Neuronal stem cell (in vitro differentiated cells): ENCODE data around the gene BPIFB1.

Experiments
- DNase-seq: peaks from one replicate; pipeline ENCODE4 v3.0.0-alpha.2; 2013; ENCODE audit warnings: low spot score
- H2AFZ ChIP-seq: one replicate; pipeline ENCODE4 v1.6.1; 2013; ENCODE audit warnings: mild to moderate bottlenecking, low read length, inconsistent platforms
- H2AK5ac ChIP-seq: 2 replicates; pipeline ENCODE4 v1.6.1; 2013; ENCODE audit warnings: low read depth, mild to moderate bottlenecking, inconsistent platforms, low read length, moderate library complexity, mixed read lengths
- H2BK120ac ChIP-seq: 2 replicates; pipeline ENCODE4 v1.6.1; 2013; ENCODE audit warnings: low read depth, mild to moderate bottlenecking, inconsistent platforms, low read length, moderate library complexity, mixed read lengths
- H2BK12ac ChIP-seq: one replicate; pipeline ENCODE4 v1.6.1; 2013; ENCODE audit warnings: low read length, inconsistent platforms
- H2BK15ac ChIP-seq: 2 replicates; pipeline ENCODE4 v1.6.1; 2013; ENCODE audit warnings: mild to moderate bottlenecking, low read length, inconsistent platforms, mixed read lengths
- H2BK5ac ChIP-seq: one replicate; pipeline ENCODE4 v1.6.1; 2013; ENCODE audit warnings: inconsistent platforms, mild to moderate bottlenecking, low read length, moderate library complexity
- H3K14ac ChIP-seq: one replicate; pipeline ENCODE4 v1.6.1; 2013; ENCODE audit warnings: low read length, inconsistent platforms
- H3K18ac ChIP-seq: 2 replicates; pipeline ENCODE4 v1.6.1; 2013; ENCODE audit warnings: low read length, inconsistent platforms
- H3K23ac ChIP-seq: 2 replicates; pipeline ENCODE4 v1.6.1; 2013; ENCODE audit warnings: low read depth, mild to moderate bottlenecking, mixed read lengths, low read length, inconsistent platforms; ENCODE audit not compliant: poor library complexity
- H3K27ac ChIP-seq: replicated peaks from 3 replicates; pipeline ENCODE4 v1.5.1; 2013; ENCODE audit warnings: low read length, inconsistent platforms
- H3K27me3 ChIP-seq, 3 experiments: 2 replicates each; pipeline ENCODE4 v1.6.1; 2013; ENCODE audit warnings: low read length in 3 of 3, mild to moderate bottlenecking in 2 of 3, inconsistent platforms in 1 of 3, low read depth in 1 of 3, mixed read lengths in 1 of 3, moderate library complexity in 1 of 3; ENCODE audit not compliant: control insufficient read depth in 3 of 3, insufficient read depth in 3 of 3
- H3K36me3 ChIP-seq, 2 donors: replicated peaks in 1 of 2; 2 replicates each; pipeline ENCODE4 v1.6.1; 2013; ENCODE audit warnings: low read length in 2 of 2; ENCODE audit not compliant: control insufficient read depth in 2 of 2, insufficient read depth in 2 of 2
- H3K4ac ChIP-seq: 2 replicates; pipeline ENCODE4 v1.6.1; 2013; ENCODE audit warnings: inconsistent platforms, mild to moderate bottlenecking, low read length, moderate library complexity
- H3K4me1 ChIP-seq, 2 donors: 1 replicate in 1 of 2; 2 replicates in 1 of 2; pipeline ENCODE4 v1.6.1; 2013; ENCODE audit warnings: low read length in 2 of 2, low read depth in 1 of 2; ENCODE audit not compliant: control insufficient read depth in 2 of 2, insufficient read depth in 1 of 2
- H3K4me2 ChIP-seq: one replicate; pipeline ENCODE4 v1.6.1; 2013; ENCODE audit warnings: mild to moderate bottlenecking, low read length, inconsistent platforms; ENCODE audit not compliant: insufficient read depth, poor library complexity, severe bottlenecking
- H3K4me3 ChIP-seq, 2 donors: 2 replicates each; pipeline ENCODE4 v1.5.1; 2013; ENCODE audit warnings: low read length in 2 of 2, mild to moderate bottlenecking in 2 of 2, inconsistent platforms in 1 of 2, moderate library complexity in 1 of 2
- H3K79me1 ChIP-seq: one replicate; pipeline ENCODE4 v1.6.1; 2013; ENCODE audit warnings: low read depth, mild to moderate bottlenecking, inconsistent platforms, low read length, moderate library complexity
- H3K9ac ChIP-seq: one replicate; pipeline ENCODE4 v1.6.1; 2013; ENCODE audit warnings: mild to moderate bottlenecking, low read depth, low read length, inconsistent platforms; ENCODE audit not compliant: poor library complexity
- H3K9me3 ChIP-seq, 2 donors: replicated peaks in 1 of 2; 2 replicates each; pipeline versions ENCODE3 to v1.6.1; 2013; ENCODE audit warnings: low read length in 2 of 2, mild to moderate bottlenecking in 2 of 2, inconsistent platforms in 1 of 2, low read depth in 1 of 2, mixed read lengths in 1 of 2, moderate library complexity in 1 of 2; ENCODE audit not compliant: control insufficient read depth in 2 of 2, insufficient read depth in 1 of 2
- H4K8ac ChIP-seq: one replicate; pipeline ENCODE4 v1.6.1; 2013; ENCODE audit warnings: low read depth, mild to moderate bottlenecking, inconsistent platforms, low read length, moderate library complexity
- H4K91ac ChIP-seq: one replicate; pipeline ENCODE4 v1.6.1; 2013; ENCODE audit warnings: low read length, low read depth, mild to moderate bottlenecking, inconsistent platforms; ENCODE audit not compliant: poor library complexity
- WGBS, 2 donors: extraction: QIAGEN DNeasy Blood & Tissue Kit; methylation state at CpG; one replicate each; pipeline ENCODE4 v1.1.7; 2013; ENCODE audit warnings: missing lambda C conversion rate in 2 of 2, mixed read lengths in 1 of 2; ENCODE audit not compliant: insufficient read length in 2 of 2, insufficient replicate concordance in 1 of 2; ENCODE audit errors: extremely low coverage in 2 of 2; 5-methylcytosine and 5-hydroxymethylcytosine counted together

BPIFB1 gene

GRCh38 chr20:33339515-33340058 is 56.6 kb downstream of the BPIFB1 start:
- no peak overlapping the region for H2BK120ac ChIP-seq
- no peak overlapping the region for H4K91ac ChIP-seq
- no peak overlapping the region for H2BK5ac ChIP-seq
- H3K14ac ChIP-seq: no peak overlapping the region
- no peak overlapping the region for H3K18ac ChIP-seq
- no peaks in the 10 kb centered on the region for H3K27me3 ChIP-seq
- H4K8ac ChIP-seq: no peak overlapping the region
- DNase-seq: no peak
- H2AK5ac ChIP-seq: no peak overlapping the region
- no peak overlapping the region for H2BK12ac ChIP-seq
- H3K4me3 ChIP-seq: no peak overlapping the region
- no peak overlapping the region for H3K4ac ChIP-seq
- H3K9me3 ChIP-seq: no peaks in the 10 kb centered on the region
- no peak overlapping the region for H3K23ac ChIP-seq
- no peaks in the 10 kb centered on the region for H3K79me1 ChIP-seq
- H3K27ac ChIP-seq: no peak overlapping the region
- no CpG with 5 or more reads among the region's 8 CpGs for WGBS, 2 donors
- peaks cover 7 to 10% of the 10 kb centered on the region in 2 donors for H3K4me1 ChIP-seq
- peak overlapping the region; percentile 53 for H2AFZ ChIP-seq
- H2BK15ac ChIP-seq: no peak overlapping the region
- H3K36me3 ChIP-seq: no peaks in the 10 kb centered on the region
- H3K9ac ChIP-seq: no peak overlapping the region
- no peak overlapping the region for H3K4me2 ChIP-seq

DNA sequence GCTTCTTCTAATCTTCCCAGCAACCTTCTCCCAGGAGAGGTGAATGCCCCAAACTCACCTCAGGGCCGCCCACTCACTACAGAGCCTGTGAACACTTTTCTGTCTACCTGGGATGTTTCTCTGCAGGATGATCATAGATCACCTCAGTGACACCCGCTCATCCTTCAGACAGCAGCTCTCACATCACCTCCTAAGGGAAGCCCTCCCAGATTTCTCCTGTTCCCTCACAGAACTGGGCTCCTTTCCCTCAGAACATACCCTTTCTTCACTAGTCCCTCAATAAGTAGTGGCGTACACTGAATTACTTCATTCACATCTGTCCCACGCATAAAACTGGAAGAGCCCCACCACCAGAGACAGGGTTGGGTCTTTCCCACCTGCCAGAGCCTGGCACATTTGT is 60.5 kb downstream of the BPIFB1 start:
- H2BK5ac ChIP-seq: no peak overlapping the region
- H3K9me3 ChIP-seq: no peaks in the 10 kb centered on the region
- no peaks in the 10 kb centered on the region for H3K79me1 ChIP-seq
- H4K91ac ChIP-seq: no peak overlapping the region
- H2AK5ac ChIP-seq: no peak overlapping the region
- no peaks in the 10 kb centered on the region for H3K27me3 ChIP-seq
- H3K36me3 ChIP-seq: no peaks in the 10 kb centered on the region
- H3K18ac ChIP-seq: no peak overlapping the region
- no peak overlapping the region for H3K4ac ChIP-seq
- peaks cover 7 to 10% of the 10 kb centered on the region in 2 donors for H3K4me1 ChIP-seq
- H2BK15ac ChIP-seq: no peak overlapping the region
- no peak for DNase-seq
- no peak overlapping the region for H3K4me3 ChIP-seq
- no peak overlapping the region for H3K4me2 ChIP-seq
- H2AFZ ChIP-seq: no peak overlapping the region
- H4K8ac ChIP-seq: no peak overlapping the region
- H3K9ac ChIP-seq: no peak overlapping the region
- H3K27ac ChIP-seq: no peak overlapping the region
- no peak overlapping the region for H2BK120ac ChIP-seq
- WGBS, 2 donors: no CpG with 5 or more reads among the region's 4 CpGs
- H3K23ac ChIP-seq: no peak overlapping the region
- H3K14ac ChIP-seq: no peak overlapping the region
- no peak overlapping the region for H2BK12ac ChIP-seq

- Histone ChIP-seq H2BK15ac (no peak overlapping the region), H3K23ac (no peak overlapping the region), H2BK120ac (no peak overlapping the region), H4K91ac (no peak overlapping the region), H2BK12ac (no peak overlapping the region), H3K14ac (no peak overlapping the region), H4K8ac (no peak overlapping the region), H3K27ac (no peak overlapping the region), H3K36me3 (peaks cover 0 to 8% of the 10 kb centered on the region in 2 donors), H3K9me3 (no peaks in the 10 kb centered on the region), H3K4me3 (no peak overlapping the region), H3K9ac (no peak overlapping the region), H3K4ac (no peak overlapping the region), H3K4me1 (peaks cover 0 to 5% of the 10 kb centered on the region in 2 donors), H3K27me3 (no peaks in the 10 kb centered on the region), H3K18ac (no peak overlapping the region), H2AFZ (no peak overlapping the region), H3K4me2 (no peak overlapping the region), H2AK5ac (no peak overlapping the region), H2BK5ac (no peak overlapping the region), H3K79me1 (no peaks in the 10 kb centered on the region)
- DNase-seq: no peak
- no CpG with 5 or more reads among the region's 9 CpGs for WGBS, 2 donors
These were observed 62.3 kb downstream of the BPIFB1 start for GRCh38 chr20:33345342-33345741.

GRCh38 chr20:33348136-33348937 is 65.3 kb downstream of the BPIFB1 start:
- no peak overlapping the region for H3K27ac ChIP-seq
- peaks cover 2 to 8% of the 10 kb centered on the region in 2 donors for H3K36me3 ChIP-seq
- peak overlapping the region; percentile 5 for H2AK5ac ChIP-seq
- no peak overlapping the region for H2BK5ac ChIP-seq
- H2BK120ac ChIP-seq: no peak overlapping the region
- no peaks in the 10 kb centered on the region for H3K9me3 ChIP-seq
- peaks cover 0 to 5% of the 10 kb centered on the region in 2 donors for H3K4me1 ChIP-seq
- no peak overlapping the region for H3K4ac ChIP-seq
- no peak overlapping the region for H3K23ac ChIP-seq
- WGBS, 2 donors: no CpG with 5 or more reads among the region's 11 CpGs
- no peak overlapping the region for H4K8ac ChIP-seq
- no peak for DNase-seq
- H3K9ac ChIP-seq: no peak overlapping the region
- H2AFZ ChIP-seq: no peak overlapping the region
- no peak overlapping the region for H3K4me3 ChIP-seq
- no peak overlapping the region for H2BK12ac ChIP-seq
- H3K79me1 ChIP-seq: no peaks in the 10 kb centered on the region
- no peak overlapping the region for H4K91ac ChIP-seq
- no peak overlapping the region for H2BK15ac ChIP-seq
- H3K18ac ChIP-seq: no peak overlapping the region
- no peak overlapping the region for H3K4me2 ChIP-seq
- no peaks in the 10 kb centered on the region for H3K27me3 ChIP-seq
- H3K14ac ChIP-seq: no peak overlapping the region
